Fibroblast of lung (primary cell): ENCODE measurements around the gene FBN1. TPM values are rescaled to one million over a fixed set of nuclear protein-coding genes. Genes with fewer than 3 reads are reported as not detected.

Source experiments
- DNase-seq, 2 donors: peaks; one replicate each; pipeline versions ENCODE4 v3.0.0 to v3.0.0-alpha.2; 2010; ENCODE audit warnings: low read depth in 2 of 2
- H2AFZ ChIP-seq: 2 replicates; pipeline ENCODE4 v1.5.1; 2012; ENCODE audit warnings: low read length, control low read depth, inconsistent platforms
- H3K27ac ChIP-seq: 2 replicates; pipeline ENCODE4 v1.5.1; 2011; ENCODE audit warnings: low read length, control low read depth; ENCODE audit not compliant: insufficient read depth
- H3K27me3 ChIP-seq: 2 replicates; pipeline ENCODE4 v1.5.1; 2011; ENCODE audit warnings: mild to moderate bottlenecking, low read length; ENCODE audit not compliant: control insufficient read depth, insufficient read depth
- H3K36me3 ChIP-seq: 2 replicates; pipeline ENCODE4 v1.5.1; 2011; ENCODE audit warnings: low read length; ENCODE audit not compliant: control insufficient read depth, insufficient read depth
- H3K4me1 ChIP-seq: 2 replicates; pipeline ENCODE4 v1.5.1; 2011; ENCODE audit warnings: low read length; ENCODE audit not compliant: control insufficient read depth, insufficient read depth; ENCODE audit errors: extremely low read depth
- H3K4me2 ChIP-seq: 2 replicates; pipeline ENCODE4 v1.5.1; 2011; ENCODE audit warnings: low read length, control low read depth; ENCODE audit not compliant: insufficient read depth; ENCODE audit errors: extremely low read depth
- H3K4me3 ChIP-seq, 4 experiments: fragments of 200-600 bp in 1 of 4; sonication (generic) in 1 of 4; replicated peaks in 1 of 4; 2 replicates each; pipeline ENCODE4 v1.5.1; 2011 to 2016; ENCODE audit warnings: low read length in 4 of 4, low read depth in 3 of 4, mild to moderate bottlenecking in 3 of 4, control low read depth in 2 of 4, inconsistent platforms in 1 of 4, mixed read lengths in 1 of 4; ENCODE audit not compliant: insufficient read depth in 1 of 4; ENCODE audit errors: control extremely low read depth in 1 of 4
- H3K79me2 ChIP-seq: 2 replicates; pipeline ENCODE4 v1.5.1; 2012; ENCODE audit warnings: mild to moderate bottlenecking, low read length, inconsistent platforms; ENCODE audit not compliant: control insufficient read depth, insufficient read depth
- H3K9ac ChIP-seq: 2 replicates; pipeline ENCODE4 v1.5.1; 2011; ENCODE audit warnings: mild to moderate bottlenecking, low read length, control low read depth; ENCODE audit not compliant: insufficient read depth
- H3K9me3 ChIP-seq: 2 replicates; pipeline ENCODE4 v1.5.1; 2012; ENCODE audit warnings: low read depth, low read length; ENCODE audit not compliant: control insufficient read depth, insufficient read depth
- H4K20me1 ChIP-seq: 2 replicates; pipeline ENCODE4 v1.5.1; 2011; ENCODE audit warnings: low read length; ENCODE audit not compliant: control insufficient read depth, insufficient read depth; ENCODE audit errors: extremely low read depth
- EZH2 ChIP-seq: IDR thresholded peaks from 2 replicates; pipeline ENCODE4 v1.5.1; 2012; ENCODE audit warnings: low read length, control low read depth, mild to moderate bottlenecking; ENCODE audit errors: missing control alignments
- polyA plus RNA-seq, 2 donors: library from polyadenylated mRNA; depleted of rRNA in 1 of 2; stranded (reverse) in 1 of 2; unstranded in 1 of 2; fragments of >200 nt; gene quantifications; 2 replicates each; pipeline ENCODE4 v1.2.1, GENCODE V29; 2011 to 2012; ENCODE audit warnings: missing spikeins in 1 of 2
- total RNA-seq: library from RNA; depleted of rRNA; stranded (reverse); fragments of >200 nt; gene quantifications from 2 replicates; pipeline ENCODE4 v1.2.1, GENCODE V29; 2014
- TF ChIP-seq, protein P1 (sequence below), 2 donors: IDR thresholded peaks in 1 of 2; conservative IDR thresholded peaks in 1 of 2; 1 replicate in 1 of 2; 2 replicates in 1 of 2; pipeline ENCODE4 v1.5.1; 2011 to 2012; ENCODE audit warnings: low read length in 2 of 2, control low read depth in 1 of 2, inconsistent platforms in 1 of 2, low read depth in 1 of 2, mild to moderate bottlenecking in 1 of 2

FBN1 gene
- total and polyA plus RNA-seq, 2 donors (not counting 1 experiment from before 2014, with no cell fraction given) = 368 to 446 TPM

DNA sequence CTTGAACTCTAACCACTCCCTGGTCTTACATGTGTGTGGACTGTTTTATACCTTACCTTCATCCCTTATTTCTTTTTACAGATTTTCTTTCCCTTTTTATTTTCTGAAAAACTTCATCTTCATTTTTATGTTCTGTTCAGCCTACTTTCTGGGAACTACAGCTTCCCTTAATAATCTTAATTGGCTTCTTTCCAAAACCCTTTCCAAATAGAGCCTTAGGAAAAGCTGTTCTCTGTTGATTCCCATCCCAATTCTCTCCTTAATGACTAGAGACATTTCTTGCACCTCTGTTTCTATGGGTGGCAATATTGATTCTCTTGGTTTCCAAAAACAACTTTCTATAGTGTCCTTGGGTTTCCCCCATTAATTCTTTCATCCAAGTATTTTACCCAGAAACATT lies 179.4 kb downstream of the FBN1 start:
- Histone ChIP-seq H3K36me3 (peaks cover 45% of the 10 kb centered on the region), H3K79me2 (no peaks in the 10 kb centered on the region)

DNA sequence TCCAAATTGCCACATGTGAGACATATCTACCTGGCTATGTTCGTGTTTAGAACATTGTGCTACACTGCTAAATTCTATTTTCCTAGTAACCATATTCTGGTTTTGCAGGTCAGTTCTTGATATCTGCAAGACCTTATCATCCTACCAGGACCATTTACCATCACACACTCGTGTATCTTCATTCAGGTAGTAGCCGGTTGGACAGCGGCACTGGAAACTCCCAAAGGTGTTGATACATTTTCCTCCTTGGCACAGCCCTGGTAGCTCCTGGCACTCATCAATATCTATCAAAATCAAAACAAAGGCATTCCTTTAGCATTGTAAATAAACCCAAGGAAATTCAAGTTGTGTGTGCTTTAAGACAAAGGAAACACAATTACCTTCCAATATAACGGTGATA lies 180.1 kb downstream of the FBN1 start:
- Histone ChIP-seq H3K4me1 (peaks cover 1% of the 10 kb centered on the region), H3K9ac (no peak overlapping the region), H2AFZ (no peak overlapping the region), H4K20me1 (no peaks in the 10 kb centered on the region), H3K4me2 (no peak overlapping the region), H3K27me3 (no peaks in the 10 kb centered on the region), H3K9me3 (no peaks in the 10 kb centered on the region), H3K79me2 (no peaks in the 10 kb centered on the region), H3K4me3 (no peak overlapping the region), H3K36me3 (peaks cover 41% of the 10 kb centered on the region), H3K27ac (no peak overlapping the region)
- TF ChIP-seq EZH2 = no peak
- TF ChIP-seq, protein P1, sequence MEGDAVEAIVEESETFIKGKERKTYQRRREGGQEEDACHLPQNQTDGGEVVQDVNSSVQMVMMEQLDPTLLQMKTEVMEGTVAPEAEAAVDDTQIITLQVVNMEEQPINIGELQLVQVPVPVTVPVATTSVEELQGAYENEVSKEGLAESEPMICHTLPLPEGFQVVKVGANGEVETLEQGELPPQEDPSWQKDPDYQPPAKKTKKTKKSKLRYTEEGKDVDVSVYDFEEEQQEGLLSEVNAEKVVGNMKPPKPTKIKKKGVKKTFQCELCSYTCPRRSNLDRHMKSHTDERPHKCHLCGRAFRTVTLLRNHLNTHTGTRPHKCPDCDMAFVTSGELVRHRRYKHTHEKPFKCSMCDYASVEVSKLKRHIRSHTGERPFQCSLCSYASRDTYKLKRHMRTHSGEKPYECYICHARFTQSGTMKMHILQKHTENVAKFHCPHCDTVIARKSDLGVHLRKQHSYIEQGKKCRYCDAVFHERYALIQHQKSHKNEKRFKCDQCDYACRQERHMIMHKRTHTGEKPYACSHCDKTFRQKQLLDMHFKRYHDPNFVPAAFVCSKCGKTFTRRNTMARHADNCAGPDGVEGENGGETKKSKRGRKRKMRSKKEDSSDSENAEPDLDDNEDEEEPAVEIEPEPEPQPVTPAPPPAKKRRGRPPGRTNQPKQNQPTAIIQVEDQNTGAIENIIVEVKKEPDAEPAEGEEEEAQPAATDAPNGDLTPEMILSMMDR (conservative IDR thresholded peaks at IDR 0.05 in 1 of 2, IDR thresholded peaks at IDR 0.05 in 1 of 2; ENCODE audit: low read depth in 1 of 2, low read length in 2 of 2) = no peak
- DNase-seq = no peak

More for the DNA sequence above, 179.4 kb downstream of the FBN1 start:
- Histone ChIP-seq H3K9me3 (no peaks in the 10 kb centered on the region), H3K4me3 (no peak overlapping the region), H3K27me3 (no peaks in the 10 kb centered on the region), H3K9ac (no peak overlapping the region), H3K4me2 (no peak overlapping the region), H2AFZ (no peak overlapping the region), H3K4me1 (no peaks in the 10 kb centered on the region), H4K20me1 (no peaks in the 10 kb centered on the region), H3K27ac (no peak overlapping the region)
- DNase-seq = no peak
- TF ChIP-seq, protein P1 (conservative IDR thresholded peaks at IDR 0.05 in 1 of 2, IDR thresholded peaks at IDR 0.05 in 1 of 2; ENCODE audit: low read depth in 1 of 2, low read length in 2 of 2) = no peak
- no peak for TF ChIP-seq EZH2

DNA sequence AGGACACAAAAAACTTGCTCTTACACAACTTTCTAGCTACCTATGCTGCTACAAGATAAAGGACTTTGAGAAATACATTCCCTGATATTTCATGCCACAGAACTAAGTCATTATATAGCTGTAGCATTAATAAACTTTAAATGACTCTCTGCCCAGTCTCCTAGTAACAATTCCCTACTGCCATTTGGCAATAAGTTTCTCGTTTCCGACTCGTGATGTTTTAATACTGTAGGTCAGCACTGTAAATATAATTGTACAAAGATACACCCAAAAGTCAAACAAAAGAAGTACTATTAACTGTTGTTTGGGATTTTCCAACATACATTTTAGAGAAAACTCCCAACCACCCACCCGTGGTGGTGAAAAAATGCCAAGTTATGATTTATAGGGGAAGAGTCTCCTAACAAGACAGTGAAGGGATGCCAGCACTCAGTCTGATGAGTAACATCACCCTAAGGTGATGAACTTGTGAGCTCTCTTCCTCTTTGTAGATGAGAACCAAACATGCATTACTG lies 182.1 kb downstream of the FBN1 start:
- DNase-seq = no peak
- no peak overlapping the region for H2AFZ ChIP-seq
- no peak overlapping the region for H3K27ac ChIP-seq
- H3K36me3 ChIP-seq = peaks cover 33% of the 10 kb centered on the region
- no peaks in the 10 kb centered on the region for H3K9me3 ChIP-seq
- H3K79me2 ChIP-seq = no peaks in the 10 kb centered on the region
- no peak overlapping the region for H3K4me3 ChIP-seq
- H3K4me2 ChIP-seq = no peak overlapping the region
- H4K20me1 ChIP-seq = no peaks in the 10 kb centered on the region
- no peak overlapping the region for H3K9ac ChIP-seq
- TF ChIP-seq EZH2 = no peak
- TF ChIP-seq, protein P1 (conservative IDR thresholded peaks at IDR 0.05 in 1 of 2, IDR thresholded peaks at IDR 0.05 in 1 of 2; ENCODE audit: low read depth in 1 of 2, low read length in 2 of 2) = no peak
- H3K4me1 ChIP-seq = peaks cover 8% of the 10 kb centered on the region
- no peaks in the 10 kb centered on the region for H3K27me3 ChIP-seq
